ENCODE measurements around the gene AGBL4.

- TF ChIP-seq EZH2 (IDR thresholded peaks at IDR 0.05; ENCODE audit: insufficient read depth, poor library complexity, severe bottlenecking) (no peak), EZH2phosphoT487 (IDR thresholded peaks at IDR 0.05; ENCODE audit: insufficient read depth, low read depth) (no peak)
These were observed 823.0 kb downstream of the AGBL4 start for GRCh38 chr1:49200738-49201137.

All from GM23248 (cell line).